ENCODE data around the gene NKAIN2. TPM values are rescaled to one million over a fixed set of nuclear protein-coding genes. Genes with fewer than 3 reads are reported as not detected.

Gene NKAIN2
- polyA plus RNA-seq, 1 of the 3 experiments (the other 2 are of a cell fraction) = not detected

- TF ChIP-seq SIN3A (IDR thresholded peaks at IDR 0.05; ENCODE audit: borderline replicate concordance, low read depth, low read length) (no peak), GABPA (IDR thresholded peaks at IDR 0.05; ENCODE audit: low read depth) (no peak)
- H3K9me3 ChIP-seq = no peaks in the 10 kb centered on the region
- no peak for DNase-seq
- H4K20me1 ChIP-seq (ENCODE audit: insufficient read depth) = no peaks in the 10 kb centered on the region
- ChIA-PET POLR2A (no interaction called here), CTCF (no interaction called here)
- H3K4me1 ChIP-seq (ENCODE audit: control insufficient read depth in 1 of 2, insufficient read depth in 2 of 2, low read depth in 1 of 2, low read length in 1 of 2) = no peaks in the 10 kb centered on the region
- no peaks in the 10 kb centered on the region for H3F3A ChIP-seq (replicated peaks; ENCODE audit: insufficient read depth)
- no peak overlapping the region for H3K27ac ChIP-seq (ENCODE audit: low read depth in 2 of 2, low read length in 1 of 2)
- no peak overlapping the region for H3K9ac ChIP-seq
- H3K36me3 ChIP-seq (replicated peaks in 1 of 2; ENCODE audit: control insufficient read depth in 1 of 2, insufficient read depth in 2 of 2, low read length in 1 of 2) = no peaks in the 10 kb centered on the region
- no peaks in the 10 kb centered on the region for H3K27me3 ChIP-seq (ENCODE audit: insufficient read depth)
- H2AFZ ChIP-seq (ENCODE audit: low read depth) = no peak overlapping the region
- no peaks in the 10 kb centered on the region for H3K79me2 ChIP-seq (ENCODE audit: insufficient read depth)
- H3K4me2 ChIP-seq = no peak overlapping the region
- H3K9me2 ChIP-seq = no peaks in the 10 kb centered on the region
- H3K4me3 ChIP-seq (ENCODE audit: low read depth in 2 of 2, low read length in 1 of 2) = no peak overlapping the region
Observed at GRCh38 chr6:124738482-124738881, 934.8 kb downstream of the NKAIN2 start.

DNA sequence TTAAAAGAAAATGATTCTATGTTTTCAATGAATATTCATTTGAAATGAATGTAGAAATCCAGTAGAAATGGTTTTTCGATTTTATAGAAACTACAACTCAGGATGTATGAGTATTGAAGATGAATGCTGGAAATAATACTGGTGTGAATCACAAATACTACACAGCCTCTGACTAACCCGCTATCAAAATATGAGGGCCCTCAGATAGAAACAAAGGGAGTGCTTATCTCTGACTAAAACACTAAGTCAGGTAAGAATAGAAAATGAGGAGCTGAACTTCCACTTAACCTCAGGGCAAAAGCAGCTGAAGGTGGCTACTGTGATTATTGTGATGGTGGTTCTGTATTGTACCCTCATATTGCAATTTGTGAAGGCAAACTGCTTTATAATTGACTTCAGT lies 937.7 kb downstream of the NKAIN2 start:
- Histone ChIP-seq H3K4me2 (no peak overlapping the region), H3K4me3 (ENCODE audit: low read depth in 2 of 2, low read length in 1 of 2) (no peak overlapping the region), H3K9me2 (no peaks in the 10 kb centered on the region), H3K36me3 (replicated peaks in 1 of 2; ENCODE audit: control insufficient read depth in 1 of 2, insufficient read depth in 2 of 2, low read length in 1 of 2) (no peaks in the 10 kb centered on the region), H4K20me1 (ENCODE audit: insufficient read depth) (no peaks in the 10 kb centered on the region), H3K9ac (no peak overlapping the region), H3K4me1 (ENCODE audit: control insufficient read depth in 1 of 2, insufficient read depth in 2 of 2, low read depth in 1 of 2, low read length in 1 of 2) (no peaks in the 10 kb centered on the region), H3K79me2 (ENCODE audit: insufficient read depth) (no peaks in the 10 kb centered on the region), H3K27ac (ENCODE audit: low read depth in 2 of 2, low read length in 1 of 2) (no peak overlapping the region), H3K9me3 (no peaks in the 10 kb centered on the region), H3K27me3 (ENCODE audit: insufficient read depth) (no peaks in the 10 kb centered on the region), H2AFZ (ENCODE audit: low read depth) (no peak overlapping the region), H3F3A (replicated peaks; ENCODE audit: insufficient read depth) (no peaks in the 10 kb centered on the region)
- ChIA-PET CTCF (no interaction called here), POLR2A (no interaction called here)
- no peak for DNase-seq
- WGBS (ENCODE audit: low lambda C conversion rate) = 1% methylated on average over 2 of the region's 2 CpGs
- TF ChIP-seq TCF12 (IDR thresholded peaks at IDR 0.05) (no peak), YY1 (IDR thresholded peaks at IDR 0.05; ENCODE audit: low read depth) (no peak), TEAD4 (IDR thresholded peaks at IDR 0.05; ENCODE audit: borderline replicate concordance, insufficient read depth) (no peak), POLR2AphosphoS5 (IDR thresholded peaks at IDR 0.05; ENCODE audit: low read depth, low read length) (no peak), JUND (IDR thresholded peaks at IDR 0.05) (no peak), GABPA (IDR thresholded peaks at IDR 0.05; ENCODE audit: low read depth) (no peak), NRF1 (IDR thresholded peaks at IDR 0.05; ENCODE audit: low read depth, low read length) (no peak), USF2 (IDR thresholded peaks at IDR 0.05; ENCODE audit: borderline replicate concordance, low read depth, low read length) (no peak), MAX (IDR thresholded peaks at IDR 0.05; ENCODE audit: low read depth) (no peak), ZBTB33 (IDR thresholded peaks at IDR 0.05; ENCODE audit: borderline replicate concordance, low read depth) (no peak), ELF1 (IDR thresholded peaks at IDR 0.05) (no peak), TAF1 (IDR thresholded peaks at IDR 0.05; ENCODE audit: borderline replicate concordance, low read depth, low read length) (no peak), FOXM1 (IDR thresholded peaks at IDR 0.05; ENCODE audit: low read depth) (no peak), RXRA (IDR thresholded peaks at IDR 0.05; ENCODE audit: borderline replicate concordance, low read depth) (no peak), IRF3 (IDR thresholded peaks at IDR 0.05; ENCODE audit: low read depth, low read length) (no peak), RFX5 (IDR thresholded peaks at IDR 0.05; ENCODE audit: low read length) (no peak)
- TF ChIP-seq, protein P1, sequence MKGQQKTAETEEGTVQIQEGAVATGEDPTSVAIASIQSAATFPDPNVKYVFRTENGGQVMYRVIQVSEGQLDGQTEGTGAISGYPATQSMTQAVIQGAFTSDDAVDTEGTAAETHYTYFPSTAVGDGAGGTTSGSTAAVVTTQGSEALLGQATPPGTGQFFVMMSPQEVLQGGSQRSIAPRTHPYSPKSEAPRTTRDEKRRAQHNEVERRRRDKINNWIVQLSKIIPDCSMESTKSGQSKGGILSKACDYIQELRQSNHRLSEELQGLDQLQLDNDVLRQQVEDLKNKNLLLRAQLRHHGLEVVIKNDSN (IDR thresholded peaks at IDR 0.05; ENCODE audit: borderline replicate concordance, low read depth) = no peak
- TF ChIP-seq, protein P2, sequence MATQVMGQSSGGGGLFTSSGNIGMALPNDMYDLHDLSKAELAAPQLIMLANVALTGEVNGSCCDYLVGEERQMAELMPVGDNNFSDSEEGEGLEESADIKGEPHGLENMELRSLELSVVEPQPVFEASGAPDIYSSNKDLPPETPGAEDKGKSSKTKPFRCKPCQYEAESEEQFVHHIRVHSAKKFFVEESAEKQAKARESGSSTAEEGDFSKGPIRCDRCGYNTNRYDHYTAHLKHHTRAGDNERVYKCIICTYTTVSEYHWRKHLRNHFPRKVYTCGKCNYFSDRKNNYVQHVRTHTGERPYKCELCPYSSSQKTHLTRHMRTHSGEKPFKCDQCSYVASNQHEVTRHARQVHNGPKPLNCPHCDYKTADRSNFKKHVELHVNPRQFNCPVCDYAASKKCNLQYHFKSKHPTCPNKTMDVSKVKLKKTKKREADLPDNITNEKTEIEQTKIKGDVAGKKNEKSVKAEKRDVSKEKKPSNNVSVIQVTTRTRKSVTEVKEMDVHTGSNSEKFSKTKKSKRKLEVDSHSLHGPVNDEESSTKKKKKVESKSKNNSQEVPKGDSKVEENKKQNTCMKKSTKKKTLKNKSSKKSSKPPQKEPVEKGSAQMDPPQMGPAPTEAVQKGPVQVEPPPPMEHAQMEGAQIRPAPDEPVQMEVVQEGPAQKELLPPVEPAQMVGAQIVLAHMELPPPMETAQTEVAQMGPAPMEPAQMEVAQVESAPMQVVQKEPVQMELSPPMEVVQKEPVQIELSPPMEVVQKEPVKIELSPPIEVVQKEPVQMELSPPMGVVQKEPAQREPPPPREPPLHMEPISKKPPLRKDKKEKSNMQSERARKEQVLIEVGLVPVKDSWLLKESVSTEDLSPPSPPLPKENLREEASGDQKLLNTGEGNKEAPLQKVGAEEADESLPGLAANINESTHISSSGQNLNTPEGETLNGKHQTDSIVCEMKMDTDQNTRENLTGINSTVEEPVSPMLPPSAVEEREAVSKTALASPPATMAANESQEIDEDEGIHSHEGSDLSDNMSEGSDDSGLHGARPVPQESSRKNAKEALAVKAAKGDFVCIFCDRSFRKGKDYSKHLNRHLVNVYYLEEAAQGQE (IDR thresholded peaks at IDR 0.05; ENCODE audit: low read depth, low read length) = no peak

All from SK-N-SH (cell line).